GM19395 (cell line): ENCODE measurements around the gene DPYSL5.

Experiments used
- ATAC-seq: cut with Tn5 transposase; IDR thresholded peaks from one replicate; pipeline ENCODE4 v1.9.1; 2021; ENCODE audit warnings: mild to moderate bottlenecking, moderate library complexity; ENCODE audit not compliant: unreplicated experiment

The DPYSL5 gene

GRCh38 chr2:26957041-26957440, 109.1 kb downstream of the DPYSL5 start:
- no peak for ATAC-seq

DNA sequence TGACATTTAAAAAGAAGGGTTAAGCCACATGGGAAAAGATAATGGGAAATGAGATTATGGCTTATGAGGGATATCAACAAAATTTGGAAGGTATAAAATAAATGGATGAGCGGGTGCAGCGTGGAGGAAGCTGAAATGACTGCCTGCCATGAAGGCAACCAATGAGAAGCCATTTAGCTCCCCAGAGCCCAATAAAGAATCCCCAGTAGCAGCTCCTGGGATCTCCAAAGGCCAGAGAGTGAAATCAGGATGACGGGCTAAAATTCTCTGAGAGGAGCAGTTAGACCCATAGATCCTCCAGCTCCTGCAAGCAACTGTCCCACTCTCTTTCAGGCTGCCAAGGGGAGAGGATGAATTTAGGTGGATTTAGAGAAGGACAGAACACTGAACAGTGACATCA, 109.6 kb downstream of the DPYSL5 start:
- no peak for ATAC-seq

DNA sequence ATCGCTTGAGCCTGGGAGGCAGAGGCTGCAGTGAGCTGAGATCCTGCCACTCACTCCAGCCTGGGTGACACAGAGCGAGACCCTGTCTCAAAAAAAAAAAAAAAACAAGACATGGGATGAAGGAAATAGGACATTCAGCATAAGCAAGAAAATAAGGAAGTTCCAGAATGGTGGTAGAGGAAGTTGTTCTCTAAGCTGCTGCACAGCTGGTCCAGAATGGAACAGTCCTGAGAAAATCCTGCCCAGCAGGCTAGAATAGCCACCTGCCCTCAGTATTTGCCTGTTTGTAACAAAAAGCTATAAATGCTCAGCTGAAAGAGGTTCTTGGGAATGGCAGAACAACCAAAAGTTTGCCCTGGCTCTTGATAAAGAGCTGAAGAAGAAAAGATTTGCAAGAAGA, 111.4 kb downstream of the DPYSL5 start:
- no peak for ATAC-seq

DNA sequence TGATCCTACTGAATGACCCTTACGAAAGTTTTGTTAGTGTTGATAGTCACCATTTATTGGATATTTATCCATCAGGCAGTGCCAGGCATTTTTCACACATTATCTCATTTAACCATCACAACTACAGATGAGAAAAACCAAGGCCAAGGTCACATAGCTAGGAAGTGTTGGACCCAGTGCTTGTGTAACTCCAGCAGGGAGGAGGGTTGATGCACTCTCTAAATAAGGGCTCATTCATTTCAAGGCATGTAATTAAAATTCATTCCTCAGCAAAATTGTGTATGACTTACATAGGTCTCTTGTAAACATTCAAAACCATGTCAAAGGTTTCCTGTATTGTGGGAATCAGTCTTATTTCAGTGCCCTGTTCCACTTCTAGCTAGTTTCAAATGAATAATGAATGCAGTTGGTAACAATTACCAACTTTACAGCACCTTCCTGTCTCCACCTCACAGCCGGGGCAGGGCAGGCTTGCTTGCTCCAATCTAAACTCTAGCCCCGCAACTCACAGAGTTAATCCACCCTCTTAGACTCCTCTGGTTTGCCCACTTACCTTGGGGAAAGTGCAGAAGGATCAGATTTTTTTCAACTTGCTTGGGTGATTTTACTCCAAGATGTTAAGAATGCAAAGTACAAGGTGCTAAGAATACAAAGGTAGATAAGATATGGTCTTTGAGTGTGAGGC, 116.7 kb downstream of the DPYSL5 start:
- no peak for ATAC-seq

- no peak for ATAC-seq
Measured at GRCh38 chr2:26968001-26968400, 120.1 kb downstream of the DPYSL5 start.

- no peak for ATAC-seq
Measured at GRCh38 chr2:26969077-26969844, 121.3 kb downstream of the DPYSL5 start.

GRCh38 chr2:26970244-26970927, 122.5 kb downstream of the DPYSL5 start, which contains the start of gene MAPRE3:
TSS of gene MAPRE3 (plus strand) at chr2:26970637. CDS start at chr2:27022219, 51,582 bp downstream.
- ATAC-seq: peak; percentile 72

- ATAC-seq: no peak
Measured at GRCh38 chr2:26970928-26971627, 123.1 kb downstream of the DPYSL5 start.

- no peak for ATAC-seq
Measured at GRCh38 chr2:26971911-26972786, 124.2 kb downstream of the DPYSL5 start.

GRCh38 chr2:26974352-26974751, 126.4 kb downstream of the DPYSL5 start:
- ATAC-seq: no peak

- ATAC-seq: no peak
Measured at GRCh38 chr2:26975102-26975501, 127.2 kb downstream of the DPYSL5 start.

GRCh38 chr2:26975656-26976055, 127.7 kb downstream of the DPYSL5 start:
- no peak for ATAC-seq

DNA sequence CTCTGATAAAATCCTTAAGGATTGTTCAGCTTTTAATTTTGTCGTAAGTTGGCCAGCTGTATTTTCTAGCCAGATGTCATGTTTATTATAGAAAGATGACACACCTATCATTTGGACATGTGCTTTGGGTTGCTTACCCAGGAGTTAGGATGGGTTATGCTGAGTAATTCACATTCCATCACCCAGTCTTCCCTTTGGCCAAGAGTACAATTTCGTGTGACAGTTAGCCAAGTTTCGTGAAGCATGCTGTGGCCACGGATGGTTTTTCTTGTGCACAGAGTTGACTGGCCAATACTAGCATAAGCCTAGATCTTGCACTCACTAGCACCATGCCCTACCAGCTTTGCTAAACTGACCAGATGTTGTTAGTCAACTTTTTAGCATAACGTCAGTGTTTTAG, 128.3 kb downstream of the DPYSL5 start:
- ATAC-seq: no peak

- no peak for ATAC-seq
Measured at GRCh38 chr2:26977012-26977411, 129.1 kb downstream of the DPYSL5 start.

GRCh38 chr2:26978061-26978596, 130.2 kb downstream of the DPYSL5 start:
- ATAC-seq: no peak

DNA sequence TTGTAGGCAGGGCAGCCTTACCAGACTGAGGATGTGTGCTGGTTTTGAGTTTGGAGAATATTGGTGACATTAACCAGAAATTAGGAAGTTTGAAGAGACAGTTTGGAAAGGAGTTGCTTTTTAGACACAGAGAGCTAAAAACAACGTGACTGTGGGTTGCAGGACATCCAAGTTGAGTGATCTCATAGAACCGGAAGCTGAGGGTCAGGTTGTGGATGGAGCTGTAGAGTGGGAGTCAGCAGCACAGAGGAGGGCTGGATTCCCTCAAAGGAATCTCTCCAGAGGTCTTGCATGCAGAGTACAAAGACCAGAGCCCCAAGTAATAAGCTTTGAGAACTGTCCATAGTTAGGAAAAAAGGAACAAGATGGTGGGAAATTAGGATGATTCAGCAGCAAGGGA, 131.8 kb downstream of the DPYSL5 start:
- no peak for ATAC-seq

- no peak for ATAC-seq
Measured at GRCh38 chr2:26980971-26981370, 133.0 kb downstream of the DPYSL5 start.

GRCh38 chr2:26982102-26982742, 134.3 kb downstream of the DPYSL5 start:
- ATAC-seq: no peak

GRCh38 chr2:26983746-26984145, 135.8 kb downstream of the DPYSL5 start:
- no peak for ATAC-seq
